Pulmonary artery endothelial cell (primary cell): ENCODE measurements around the gene CXXC5. TPM values are rescaled to one million over a fixed set of nuclear protein-coding genes. Genes with fewer than 3 reads are reported as not detected.

ENCODE experiments used
- DNase-seq: peaks from one replicate; pipeline ENCODE4 v3.0.0-alpha.2; 2011; ENCODE audit warnings: low read depth, low spot score
- total RNA-seq: library from RNA; depleted of rRNA; stranded (reverse); fragments of >200 nt; gene quantifications from 2 replicates; pipeline ENCODE4 v1.2.3, GENCODE V29; 2014

CXXC5 gene
- total RNA-seq, 1 donor from 2014 or later, result 14.6 TPM

GRCh38 chr5:139664727-139665351 is 16.7 kb downstream of the CXXC5 start:
- no peak for DNase-seq

- DNase-seq, result no peak
These were observed 17.5 kb downstream of the CXXC5 start for GRCh38 chr5:139665626-139666025.

GRCh38 chr5:139666551-139666950 is 18.4 kb downstream of the CXXC5 start:
- no peak for DNase-seq

- no peak for DNase-seq
These were observed 19.0 kb downstream of the CXXC5 start for GRCh38 chr5:139667001-139667729.

- DNase-seq, result no peak
These were observed 19.5 kb downstream of the CXXC5 start for GRCh38 chr5:139667730-139668063.

- no peak for DNase-seq
These were observed 20.1 kb downstream of the CXXC5 start for GRCh38 chr5:139668064-139668880.

GRCh38 chr5:139668924-139669661 is 20.9 kb downstream of the CXXC5 start:
- no peak for DNase-seq

GRCh38 chr5:139669662-139670368 is 21.7 kb downstream of the CXXC5 start:
- DNase-seq, result no peak

GRCh38 chr5:139670369-139671095 is 22.4 kb downstream of the CXXC5 start:
- DNase-seq, result no peak

- no peak for DNase-seq
These were observed 23.1 kb downstream of the CXXC5 start for GRCh38 chr5:139671096-139671841.

- DNase-seq, result no peak
These were observed 27.1 kb downstream of the CXXC5 start for GRCh38 chr5:139675213-139675612.

- DNase-seq, result no peak
These were observed 27.7 kb downstream of the CXXC5 start for GRCh38 chr5:139675825-139676224.

- DNase-seq, result no peak
These were observed 28.3 kb downstream of the CXXC5 start for GRCh38 chr5:139676406-139676805.

- DNase-seq, result no peak
These were observed 29.0 kb downstream of the CXXC5 start for GRCh38 chr5:139676951-139677735.

- DNase-seq, result no peak
These were observed 29.8 kb downstream of the CXXC5 start for GRCh38 chr5:139677736-139678613.

GRCh38 chr5:139678751-139679750 is 30.9 kb downstream of the CXXC5 start:
- no peak for DNase-seq
